NCI-H2171 (cell line): ENCODE data around the gene EIF2S3.
"Not testable (repeated sequence)": the region's sequence is repeated elsewhere in the genome, so short reads cannot be mapped to it uniquely, and the experiment has no call there.

ENCODE experiments used
- DNase-seq: peaks from one replicate; lab custom pipeline; 2025; lab: John Stamatoyannopoulos, UW

The EIF2S3 gene

GRCh38 chrX:24054182-24055042, at the start of gene EIF2S3:
TSS of gene EIF2S3 (plus strand) at chrX:24054956. CDS start at chrX:24054969, 13 bp downstream.
- DNase-seq = peak; percentile 85

- no peak for DNase-seq
Observed at GRCh38 chrX:24005028-24005427, 49.7 kb upstream of the EIF2S3 start.

- DNase-seq = no peak
Observed at GRCh38 chrX:24005867-24006266, 48.9 kb upstream of the EIF2S3 start.

GRCh38 chrX:24012266-24012665, 42.5 kb upstream of the EIF2S3 start:
- no peak for DNase-seq

- DNase-seq = no peak
Observed at GRCh38 chrX:24014388-24015018, 40.3 kb upstream of the EIF2S3 start.

- no peak for DNase-seq
Observed at GRCh38 chrX:24017674-24018073, 37.1 kb upstream of the EIF2S3 start.

GRCh38 chrX:24018809-24019208, 35.9 kb upstream of the EIF2S3 start:
- no peak for DNase-seq

GRCh38 chrX:24019448-24019847, 35.3 kb upstream of the EIF2S3 start:
- no peak for DNase-seq

GRCh38 chrX:24020306-24020876, 34.4 kb upstream of the EIF2S3 start:
- no peak for DNase-seq

GRCh38 chrX:24023544-24023943, 31.2 kb upstream of the EIF2S3 start:
- no peak for DNase-seq

GRCh38 chrX:24023972-24024669, 30.6 kb upstream of the EIF2S3 start:
- DNase-seq = no peak

GRCh38 chrX:24024819-24025740, 29.7 kb upstream of the EIF2S3 start:
- peak; percentile 80 for DNase-seq

GRCh38 chrX:24025741-24026403, 28.9 kb upstream of the EIF2S3 start:
- peak; percentile 29 for DNase-seq

GRCh38 chrX:24026432-24026831, 28.3 kb upstream of the EIF2S3 start:
- DNase-seq = no peak

- DNase-seq = no peak
Observed at GRCh38 chrX:24027086-24027485, 27.7 kb upstream of the EIF2S3 start, which contains the start of gene KLHL15. TSS of gene KLHL15 (minus strand) at chrX:24027186. CDS start at chrX:24006693, 20,493 bp downstream.

- no peak for DNase-seq
Observed at GRCh38 chrX:24027985-24028384, 26.8 kb upstream of the EIF2S3 start.

- no peak for DNase-seq
Observed at GRCh38 chrX:24030597-24030996, 24.2 kb upstream of the EIF2S3 start.

GRCh38 chrX:24034485-24034884, 20.3 kb upstream of the EIF2S3 start:
- no peak for DNase-seq

- no peak for DNase-seq
Observed at GRCh38 chrX:24037729-24038128, 17.0 kb upstream of the EIF2S3 start.

- not testable (repeated sequence) for DNase-seq
Observed at GRCh38 chrX:24046060-24046459, 8.7 kb upstream of the EIF2S3 start.

- not testable (repeated sequence) for DNase-seq
Observed at GRCh38 chrX:24049643-24050042, 5.1 kb upstream of the EIF2S3 start.
